Measurements from ENCODE around the gene SCN5A.

SCN5A gene

DNA sequence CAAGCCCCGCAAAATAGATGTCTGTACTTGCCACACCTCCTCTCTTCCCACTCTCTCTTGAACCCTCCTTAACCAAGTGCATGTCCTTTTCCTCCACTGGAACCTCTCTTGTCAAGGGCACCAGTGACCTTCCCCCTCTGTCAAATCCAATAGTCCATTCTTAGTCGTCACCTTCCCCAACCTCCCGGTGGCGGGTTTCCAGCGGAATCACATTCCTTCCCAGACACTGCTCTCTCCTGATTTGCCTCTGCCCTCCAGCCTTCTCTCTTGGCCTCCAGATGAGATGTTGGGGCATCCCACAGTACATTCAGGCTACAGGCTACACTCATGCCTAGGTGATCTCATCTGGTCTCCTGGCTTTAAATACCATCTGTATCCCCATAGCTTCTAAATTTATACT is 31.1 kb downstream of the SCN5A start:
- DNase-seq: no peak

DNA sequence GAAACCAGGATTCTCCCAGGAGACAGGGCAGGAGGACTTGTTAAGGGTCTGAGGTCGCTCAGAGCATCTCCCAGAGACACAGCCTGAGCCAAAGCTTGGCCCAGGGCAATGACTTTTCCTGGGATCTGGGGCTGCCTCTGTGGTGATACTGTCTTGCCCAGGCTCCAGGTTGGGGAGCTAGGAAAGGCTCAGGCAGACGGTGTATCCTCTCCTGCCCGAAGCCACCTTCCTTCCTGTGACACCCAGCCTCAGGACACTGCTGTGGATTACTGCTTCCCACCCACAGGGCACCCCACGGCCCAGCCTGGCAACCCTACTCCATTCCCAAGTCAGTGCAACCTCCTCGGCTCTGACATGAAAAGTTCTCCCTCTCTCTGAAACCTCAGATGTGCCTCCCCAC is 31.9 kb downstream of the SCN5A start:
- no peak for DNase-seq

DNA sequence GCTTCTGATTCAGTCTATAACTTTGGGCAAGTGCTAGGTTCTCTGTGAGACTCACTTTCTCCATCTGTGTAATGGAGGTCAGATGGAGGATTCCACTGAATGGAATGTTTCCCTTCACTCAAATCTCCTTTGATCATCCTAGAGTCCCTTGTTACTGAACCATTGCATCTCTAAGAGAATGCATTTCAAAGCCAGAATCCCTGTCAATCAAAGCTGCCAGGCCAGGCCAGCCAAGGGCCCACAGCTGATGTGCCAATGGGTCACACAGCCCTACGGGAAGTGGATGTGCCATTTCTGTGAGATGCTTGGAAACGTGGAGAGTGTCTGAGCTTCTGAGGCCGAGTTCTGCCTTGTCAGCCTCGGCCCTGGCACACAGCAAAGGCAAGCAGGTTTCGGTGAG is 32.4 kb downstream of the SCN5A start:
- no peak for DNase-seq

DNA sequence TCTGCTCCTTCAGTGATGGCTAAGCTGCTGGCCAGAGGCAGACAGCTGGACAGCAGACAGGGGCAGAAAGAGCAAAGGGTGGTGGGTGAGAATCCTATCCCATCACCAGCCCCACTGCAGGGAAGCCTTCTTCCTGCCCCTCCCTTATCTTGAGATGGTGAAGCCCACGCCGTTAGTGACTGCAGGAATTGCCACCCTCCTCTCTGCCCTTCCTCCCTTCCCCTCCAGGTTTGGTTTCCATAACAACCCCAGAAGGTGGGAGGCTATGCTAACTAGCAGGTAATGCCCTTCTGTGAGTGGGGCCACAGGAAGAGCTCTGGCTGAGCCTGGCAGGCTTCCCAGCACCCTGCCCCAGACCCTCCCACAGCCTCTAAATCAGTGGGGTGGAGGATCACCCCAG is 32.8 kb downstream of the SCN5A start:
- no peak for DNase-seq

DNA sequence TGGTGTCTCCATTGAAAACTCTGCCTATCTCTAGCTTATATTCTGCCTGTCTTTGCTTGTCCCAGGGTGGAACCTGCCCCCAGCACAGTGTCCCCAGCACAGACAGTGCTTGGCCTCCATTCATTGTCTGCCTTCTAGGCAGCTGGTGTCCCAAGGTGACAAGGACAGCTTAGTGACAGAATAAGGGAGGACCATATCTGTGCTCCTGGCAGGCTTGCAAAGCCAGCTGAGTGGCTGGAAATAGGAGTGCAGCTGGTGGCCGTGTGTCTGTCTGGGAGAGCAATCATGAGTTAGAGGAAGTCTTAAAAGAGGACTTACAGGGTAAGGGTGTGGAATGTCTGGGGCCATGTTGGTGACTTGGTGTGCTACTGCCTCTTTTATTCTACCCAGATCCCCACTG is 33.4 kb downstream of the SCN5A start:
- DNase-seq: no peak

DNA sequence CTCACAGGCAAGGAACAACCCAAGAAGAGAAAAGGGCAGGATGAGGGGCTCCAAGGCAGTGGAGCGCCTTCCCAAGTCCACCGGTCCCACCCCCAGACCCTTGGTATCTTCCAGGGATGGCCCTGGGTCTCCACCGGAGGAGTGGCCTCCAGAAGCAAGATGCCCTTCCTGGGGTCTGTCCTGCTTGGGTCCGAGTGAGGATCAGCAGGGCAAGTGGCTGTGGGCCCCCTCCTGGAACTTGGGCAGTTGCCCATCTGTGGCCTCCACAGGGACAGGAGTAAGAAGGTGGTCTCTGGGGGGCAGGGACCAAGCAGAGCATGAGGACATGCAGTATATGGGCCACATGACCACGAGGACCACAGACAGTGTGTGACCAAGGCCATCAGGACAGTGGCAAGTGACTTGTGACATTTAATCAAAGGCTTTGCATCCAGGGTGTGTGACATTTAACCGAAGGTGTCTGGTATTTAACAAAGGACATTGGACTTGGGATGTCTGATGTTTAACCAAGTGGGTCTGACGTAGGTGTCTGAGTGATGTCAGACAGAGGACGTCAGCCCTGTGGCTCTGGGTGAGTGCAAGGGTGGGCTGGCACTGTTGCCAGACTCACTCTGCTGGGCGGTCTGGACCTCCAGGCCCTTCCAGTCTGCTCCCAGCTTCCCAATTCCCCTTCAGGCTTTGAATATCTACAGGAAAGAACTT is 34.7 kb downstream of the SCN5A start:
- no peak for DNase-seq

DNA sequence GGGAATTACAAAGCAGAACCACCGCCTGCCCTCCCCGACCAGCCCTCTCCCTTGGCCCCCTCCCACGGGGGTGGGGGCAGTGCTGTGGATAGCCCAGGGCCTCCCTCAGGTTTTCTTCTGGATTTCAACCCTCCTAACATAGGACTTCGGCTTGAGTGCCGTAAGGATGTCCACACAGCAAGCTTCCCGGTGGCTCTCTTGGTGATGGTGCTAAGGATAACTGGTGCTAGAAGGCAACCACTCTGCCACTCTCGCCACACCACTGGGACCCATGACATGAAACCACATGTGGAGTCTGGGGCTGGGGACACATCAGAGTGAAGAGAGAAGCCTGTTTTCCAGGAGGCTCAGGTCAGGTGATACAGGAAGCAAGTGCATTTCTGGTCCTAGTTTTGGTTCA is 35.4 kb downstream of the SCN5A start:
- DNase-seq: no peak

DNA sequence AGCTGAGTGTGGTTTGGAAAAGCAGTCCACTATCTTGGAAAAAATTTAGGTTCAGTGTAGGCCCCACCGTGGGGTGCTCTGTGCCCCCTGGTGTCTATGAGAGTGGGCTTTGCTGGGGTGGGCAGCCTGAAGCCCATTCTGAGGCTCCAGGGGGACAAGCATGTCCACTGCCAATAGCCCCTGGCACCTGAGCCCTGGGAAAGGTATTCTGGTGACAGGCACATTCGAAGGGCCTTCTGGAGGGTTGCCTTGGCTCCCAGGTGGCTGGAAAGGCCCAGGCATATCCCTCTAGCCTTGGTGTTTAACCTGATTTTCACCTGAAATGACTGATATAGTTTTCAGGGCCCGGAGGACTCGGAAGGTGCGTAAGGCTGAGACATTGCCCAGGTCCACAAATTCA is 36.1 kb downstream of the SCN5A start:
- no peak for DNase-seq

DNA sequence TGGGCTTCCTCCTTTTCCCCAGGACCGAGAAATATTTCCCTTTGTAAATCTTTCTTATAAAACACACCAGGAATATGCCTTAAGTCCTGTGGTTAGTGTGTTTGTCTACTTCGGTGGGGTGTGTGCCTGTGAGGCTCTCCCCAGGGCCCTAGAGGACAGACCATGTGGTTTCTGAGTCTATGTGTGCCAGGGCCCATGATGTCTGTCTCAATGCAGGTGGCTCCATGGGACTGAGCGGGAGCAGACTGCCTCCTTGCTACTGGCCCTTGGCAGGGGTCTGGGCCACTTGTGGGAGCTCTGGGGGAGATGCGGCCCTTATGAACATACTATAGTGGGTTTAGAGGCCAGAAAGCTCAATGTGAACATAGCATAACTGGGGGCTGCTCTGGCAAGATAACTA is 37.6 kb downstream of the SCN5A start:
- DNase-seq: no peak

DNA sequence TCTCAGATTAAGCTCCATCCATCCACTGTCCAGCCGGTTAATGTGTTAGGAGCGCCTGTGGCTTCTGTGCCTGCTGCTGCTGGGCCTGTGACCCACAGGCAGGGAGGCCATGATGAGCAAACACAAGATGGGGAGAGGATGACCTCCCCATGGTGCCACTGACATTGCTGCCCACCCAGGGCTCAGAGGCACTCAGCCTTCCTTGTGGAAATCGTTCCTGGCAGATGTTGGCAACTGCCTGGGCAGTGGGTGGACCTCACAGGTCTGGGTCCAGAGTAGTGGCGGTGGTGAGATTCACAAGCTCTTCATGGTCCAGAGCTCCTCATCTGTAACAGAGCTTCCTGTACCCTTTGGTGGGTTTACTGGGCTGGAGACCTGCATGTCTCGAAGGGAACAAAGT is 38.6 kb downstream of the SCN5A start:
- DNase-seq: no peak

DNA sequence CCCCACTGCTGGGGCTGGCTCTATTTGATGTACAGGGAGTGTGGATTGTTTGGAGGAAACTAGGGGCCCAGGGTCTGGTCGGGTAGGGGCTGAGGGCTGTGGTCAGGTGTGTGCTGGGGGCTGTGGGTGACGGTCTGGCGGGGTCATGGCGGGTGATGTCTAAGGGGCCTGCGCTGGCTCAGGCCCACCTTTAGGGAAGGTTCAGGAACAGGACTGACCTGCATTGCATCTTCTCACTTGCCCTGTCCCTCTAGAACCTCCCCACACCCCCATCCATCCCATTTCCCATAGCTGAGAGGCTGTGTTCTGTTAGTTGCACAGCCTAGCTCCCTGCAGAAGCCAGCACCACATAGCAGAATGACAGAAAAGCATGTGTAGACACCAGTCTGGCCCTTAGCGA is 39.1 kb downstream of the SCN5A start:
- no peak for DNase-seq

DNA sequence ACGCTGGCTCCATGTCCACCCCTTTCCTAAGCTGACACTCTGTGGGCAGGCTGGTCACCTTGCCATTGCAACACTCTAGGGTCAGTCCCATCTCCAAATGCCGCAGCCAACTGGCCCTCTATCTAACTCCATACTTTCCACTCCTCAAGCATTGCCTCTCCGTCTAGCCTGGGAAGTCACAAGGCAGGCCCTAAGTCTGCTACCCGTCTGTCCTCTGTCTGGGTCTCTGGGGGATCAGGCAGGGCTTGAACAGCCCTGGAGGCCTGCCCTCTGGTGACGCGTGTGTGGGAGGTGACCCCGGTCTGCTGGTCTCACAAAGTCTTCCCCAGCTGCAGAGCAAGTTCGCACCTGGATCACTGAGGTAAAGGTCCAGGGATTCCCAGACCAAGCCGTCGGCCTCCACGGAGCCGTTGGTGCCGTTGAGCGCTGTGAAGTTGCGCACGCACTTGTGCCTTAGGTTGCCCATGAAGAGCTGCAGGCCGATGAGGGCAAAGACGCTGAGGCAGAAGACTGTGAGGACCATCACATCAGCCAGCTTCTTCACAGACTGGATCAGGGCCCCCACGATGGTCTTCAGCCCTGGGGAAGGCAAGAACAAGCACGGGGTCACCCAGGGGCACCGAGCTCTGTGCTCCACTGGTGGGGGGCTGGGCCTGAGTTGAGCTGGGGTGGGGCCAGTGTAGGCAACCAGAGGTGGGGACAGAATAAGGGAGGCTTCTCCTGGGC is 39.9 kb downstream of the SCN5A start:
- no peak for DNase-seq

DNA sequence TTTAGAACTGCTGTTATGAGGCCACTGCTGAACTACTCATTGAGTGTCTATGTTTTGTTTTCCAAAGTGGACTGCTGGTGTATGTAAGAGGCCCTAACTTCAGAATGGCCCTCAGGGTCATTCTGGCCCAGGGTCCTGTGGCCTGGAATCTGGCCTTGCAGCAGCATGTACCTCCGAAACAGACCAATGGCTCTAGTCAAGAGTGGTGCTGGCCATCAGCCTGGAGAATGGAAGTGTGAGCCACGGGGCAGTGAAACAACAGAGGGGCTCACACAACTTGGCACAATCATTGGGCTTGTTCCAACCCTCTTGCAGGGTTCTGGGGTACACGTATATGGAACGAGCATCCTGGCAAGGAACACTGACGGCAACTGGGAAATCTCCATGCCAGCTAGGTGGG is 40.5 kb downstream of the SCN5A start:
- DNase-seq: no peak

DNA sequence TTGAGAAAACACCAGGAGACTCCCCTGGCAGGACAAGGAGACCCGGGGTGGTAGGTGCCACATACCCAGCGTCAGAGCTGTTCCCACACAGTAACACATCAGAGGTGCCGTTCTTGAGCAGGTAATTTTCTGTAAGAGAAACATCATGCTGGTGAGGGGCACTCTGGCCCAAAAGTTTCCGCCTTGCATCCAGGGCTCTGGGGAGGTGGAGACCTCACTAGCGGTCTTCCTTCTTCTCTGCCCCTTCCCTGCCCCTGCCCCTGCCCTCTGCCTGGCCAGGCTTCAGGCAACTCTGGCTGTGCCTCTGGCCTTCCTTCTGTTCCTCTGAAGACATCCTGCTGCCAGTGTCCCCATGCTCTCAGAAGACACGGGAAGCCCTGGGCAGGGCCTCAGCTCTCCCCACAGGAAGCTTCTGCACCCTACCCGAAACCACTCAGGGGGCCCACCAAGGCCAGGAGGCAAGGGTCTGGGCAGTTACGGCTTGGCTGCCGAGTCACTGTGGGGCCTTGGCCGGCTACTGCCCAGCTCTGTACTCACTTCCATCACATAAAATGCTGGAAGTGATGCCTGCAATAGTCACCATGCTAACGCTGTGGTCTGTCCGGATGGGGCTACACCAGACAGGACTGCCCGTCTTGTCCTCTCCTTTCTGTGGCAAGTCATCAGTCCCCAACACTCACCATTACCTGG is 41.3 kb downstream of the SCN5A start:
- no peak for DNase-seq

DNA sequence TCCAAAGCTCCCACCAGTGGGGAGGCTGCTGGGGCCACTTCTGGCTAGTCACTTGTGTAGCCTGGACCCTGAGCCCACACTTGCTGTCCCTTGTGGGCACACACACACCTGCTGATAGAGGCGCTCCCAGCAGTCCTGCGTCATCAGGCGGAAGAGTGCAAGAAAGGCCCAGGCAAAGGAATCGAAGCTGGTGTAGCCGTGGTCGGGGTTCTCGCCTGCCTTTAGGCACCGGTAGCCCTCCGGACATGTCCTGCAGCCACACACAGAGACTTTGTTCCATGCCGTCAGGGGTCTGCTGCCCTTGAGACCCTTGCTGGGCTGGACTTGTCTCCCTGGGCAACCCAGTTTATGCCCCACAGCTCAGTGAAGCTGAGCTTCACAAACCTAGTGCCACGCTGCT is 42.9 kb downstream of the SCN5A start:
- no peak for DNase-seq

DNA sequence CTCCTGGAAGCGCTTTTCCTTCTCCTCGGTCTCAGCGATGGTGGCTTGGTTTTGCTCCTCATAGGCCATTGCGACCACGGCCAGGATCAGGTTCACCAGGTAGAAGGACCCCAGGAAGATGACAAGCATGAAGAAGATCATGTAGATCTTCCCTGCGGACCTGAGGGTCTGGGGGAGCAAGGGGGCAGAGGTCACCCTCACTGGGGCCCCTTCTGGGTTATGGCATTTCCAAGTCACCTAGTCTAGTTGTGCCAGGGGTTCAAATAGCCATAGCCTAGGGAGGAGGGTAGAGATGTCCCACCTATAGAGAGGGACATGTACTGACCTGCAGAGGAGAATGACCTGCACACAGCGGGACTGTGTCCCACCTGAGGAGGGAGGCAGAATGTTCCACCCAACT is 43.5 kb downstream of the SCN5A start:
- no peak for DNase-seq

DNA sequence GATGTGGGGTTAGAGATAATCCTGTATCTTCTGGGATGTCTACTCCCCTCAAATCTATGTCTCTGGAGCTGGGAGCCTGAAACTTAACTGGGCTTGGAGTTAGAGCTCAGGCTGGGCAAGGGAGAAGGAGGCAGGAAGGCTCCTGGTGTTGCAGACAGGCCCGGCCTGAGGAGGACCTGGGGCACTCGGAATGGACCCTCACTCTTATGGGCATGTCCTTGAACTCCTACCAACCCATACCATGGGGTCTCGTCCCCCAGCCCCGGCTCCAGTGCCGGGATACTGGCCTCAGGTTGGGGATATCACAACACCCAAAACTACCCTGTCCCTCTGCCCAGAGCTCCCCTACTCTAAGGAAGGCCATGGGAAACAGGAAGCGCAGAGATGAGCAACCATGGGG is 45.2 kb downstream of the SCN5A start:
- no peak for DNase-seq

DNA sequence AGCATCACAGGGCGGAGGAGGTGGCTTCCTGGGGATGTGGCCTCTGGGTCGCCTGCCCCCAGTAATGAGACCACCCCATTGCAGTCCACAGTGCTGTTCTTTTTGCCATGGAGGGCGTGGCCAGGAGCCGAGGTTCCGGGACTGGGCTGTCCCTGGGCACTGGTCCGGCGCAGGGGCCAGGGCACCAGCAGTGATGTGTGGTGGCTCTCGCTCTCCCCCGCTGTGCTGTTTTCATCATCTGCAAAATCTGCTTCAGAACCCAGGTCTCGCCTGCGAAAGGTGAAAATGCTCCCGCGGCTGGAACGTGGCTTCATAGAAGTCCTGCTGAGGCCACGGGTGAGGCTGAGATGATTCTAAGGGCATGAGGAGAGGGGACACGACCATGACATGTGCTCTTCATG is 45.8 kb downstream of the SCN5A start:
- DNase-seq: no peak

DNA sequence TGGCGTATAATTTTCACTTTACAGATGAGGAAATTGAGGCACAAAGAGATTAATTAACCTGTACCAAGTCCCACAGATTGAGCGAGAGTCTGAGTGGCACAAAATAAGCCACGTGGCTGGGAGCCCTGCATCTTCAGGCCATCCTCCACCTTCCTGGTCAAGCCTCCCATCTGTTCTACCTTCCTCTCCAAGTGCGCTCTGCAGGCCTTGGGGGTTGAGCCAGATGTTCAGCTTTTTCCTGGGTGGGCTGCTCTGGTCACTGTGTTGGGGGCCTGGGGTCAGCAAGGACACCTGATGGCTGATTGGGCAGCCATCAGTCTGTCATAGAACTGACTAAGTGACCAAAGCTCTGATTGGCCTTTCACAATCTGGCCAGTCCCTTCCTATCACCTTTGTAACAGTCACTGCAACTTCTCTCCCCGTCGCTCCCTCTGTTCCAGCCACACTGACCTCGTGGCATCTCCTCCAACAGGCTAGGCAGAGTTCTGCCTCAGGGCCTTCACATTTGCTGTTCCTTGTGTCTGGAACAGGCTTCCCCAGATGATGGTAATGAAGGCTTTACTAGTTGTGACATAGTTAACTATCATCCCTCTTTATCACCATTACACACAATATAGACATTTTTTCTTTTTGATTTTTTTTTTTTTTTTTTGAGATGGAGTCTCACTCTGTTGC is 46.8 kb downstream of the SCN5A start:
- no peak for DNase-seq

DNA sequence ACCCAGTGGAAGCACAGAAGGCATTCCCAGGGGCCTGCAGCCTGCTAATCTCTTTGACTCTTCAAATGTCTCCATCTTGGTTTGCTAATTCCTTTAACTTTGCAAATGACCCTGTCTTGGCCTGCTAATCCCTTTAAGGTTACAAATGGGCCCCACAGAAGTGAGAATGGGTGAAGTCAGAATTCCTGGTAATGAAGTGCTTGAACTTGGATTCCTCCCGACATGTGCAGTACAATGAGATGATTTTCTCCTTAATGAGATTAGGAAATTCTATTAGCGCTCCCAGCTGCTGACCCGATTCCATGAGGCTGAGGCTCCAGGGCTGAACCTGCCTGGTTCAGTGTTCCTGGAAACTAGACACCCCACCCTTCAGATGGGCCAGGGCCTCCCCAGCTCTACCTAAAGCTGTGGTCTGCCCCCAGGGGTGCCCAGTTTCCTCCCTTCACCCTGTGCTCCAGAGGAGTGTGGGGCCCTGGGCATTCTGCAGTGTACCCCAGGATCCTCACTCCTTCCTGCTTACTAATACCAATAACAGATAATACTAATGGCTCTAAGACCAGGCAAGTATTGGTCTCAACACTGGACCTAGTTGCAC is 47.4 kb downstream of the SCN5A start:
- DNase-seq: no peak

DNA sequence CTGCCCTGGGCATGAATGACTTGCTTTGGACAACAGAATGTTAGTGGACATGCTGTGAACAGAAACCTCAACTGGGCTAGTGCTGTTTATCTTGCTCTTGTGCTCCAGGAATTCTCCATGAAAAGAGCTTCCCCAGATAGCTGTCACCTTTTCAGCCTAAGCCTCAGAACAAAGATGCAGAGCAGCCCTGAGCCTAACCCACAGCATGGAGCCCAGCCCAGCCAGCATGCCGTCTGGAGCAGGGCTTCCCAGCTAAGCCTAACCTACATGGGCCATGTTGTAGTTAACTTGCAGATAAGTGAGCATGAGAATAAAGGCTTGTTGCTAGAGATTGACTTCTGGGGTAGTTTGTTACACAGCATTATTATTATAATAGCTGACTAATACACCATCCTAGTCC is 48.9 kb downstream of the SCN5A start:
- no peak for DNase-seq

DNA sequence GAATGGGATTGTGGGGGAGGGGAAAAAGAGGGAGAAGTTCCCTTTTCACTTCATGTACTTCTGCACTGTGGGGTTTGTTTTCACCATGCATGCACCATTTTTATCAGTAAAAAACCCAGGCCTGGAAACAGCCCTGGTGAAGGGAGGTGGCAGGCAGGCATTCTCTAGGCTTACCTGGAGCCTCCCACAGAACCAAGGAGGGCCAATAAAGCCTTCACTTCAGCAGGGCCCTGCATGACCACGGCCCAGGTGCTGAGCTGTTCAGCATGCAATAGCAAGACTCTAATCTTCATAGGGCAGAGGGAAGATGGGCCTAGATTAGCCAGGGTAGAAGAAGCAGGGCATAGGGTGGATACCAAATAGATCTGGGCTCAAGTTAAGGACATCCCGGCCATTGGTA is 49.6 kb downstream of the SCN5A start:
- no peak for DNase-seq

DNA sequence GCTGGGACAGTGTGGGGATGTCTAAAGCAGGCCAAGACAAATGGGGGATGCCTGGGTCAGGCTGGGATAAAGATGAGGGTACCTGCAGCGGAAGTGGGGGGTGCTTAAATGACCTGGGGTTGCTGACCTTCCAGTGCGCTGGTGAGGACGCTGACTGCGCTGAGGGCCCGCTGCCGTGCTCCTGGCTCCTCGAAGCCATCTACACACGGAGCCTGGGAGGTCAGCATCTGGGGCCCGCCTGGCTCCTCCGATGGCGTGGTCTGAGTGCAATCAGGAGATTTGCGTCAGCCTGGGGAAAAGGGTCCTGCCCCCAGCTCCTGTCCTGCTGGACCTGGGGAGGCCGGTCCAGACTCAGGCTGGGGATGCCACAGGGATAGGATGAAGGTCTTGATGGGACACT is 50.7 kb downstream of the SCN5A start:
- DNase-seq: no peak

Measured in activated effector memory CD4-positive, alpha-beta T cell treated with Interleukin-2 at 50 U/mL for 16 hours (primary cell).